Naive thymus-derived CD4-positive, alpha-beta T cell (primary cell): ENCODE data around the gene C5AR2. TPM values are rescaled to one million over a fixed set of nuclear protein-coding genes. Genes with fewer than 3 reads are reported as not detected.
"Not testable (repeated sequence)": the region's sequence is repeated elsewhere in the genome, so short reads cannot be mapped to it uniquely, and the experiment has no call there.

Experiments
- ATAC-seq: fragments of 150-1000 bp; cut with Tn5 transposase; 2 replicates; pipeline ENCODE4 v1.10.0; 2021; ENCODE audit warnings: mild to moderate bottlenecking, moderate library complexity
- CTCF ChIA-PET: fragments of 350-600 bp; sonication (Branson Sonifier 250); formaldehyde crosslinking; loops from one replicate; lab custom pipeline; 2021; ENCODE audit warnings: antibody characterized with exemption; lab: Charles Lee
- POLR2A ChIA-PET: fragments of 350-600 bp; sonication (Branson Sonifier 250); formaldehyde crosslinking; loops from one replicate; lab custom pipeline; 2021; ENCODE audit warnings: antibody characterized with exemption, inconsistent platforms; lab: Charles Lee
- DNase-seq, 9 donors: peaks; one replicate each; pipeline versions ENCODE4 v3.0.0 to v3.0.0-alpha.2; 2020 to 2022; ENCODE audit warnings: mixed read lengths in 1 of 9
- H3K27ac ChIP-seq: one replicate; pipeline ENCODE4 v1.7.0; 2013; ENCODE audit warnings: mild to moderate bottlenecking, low read depth, low read length, moderate library complexity
- H3K27me3 ChIP-seq, 2 donors: one replicate each; pipeline ENCODE4 v1.7.0; 2013; ENCODE audit warnings: low read length in 2 of 2, mild to moderate bottlenecking in 2 of 2, moderate library complexity in 2 of 2; ENCODE audit not compliant: control insufficient read depth in 2 of 2, insufficient read depth in 2 of 2
- H3K36me3 ChIP-seq, 3 experiments: 1 replicate in 2 of 3; 2 replicates in 1 of 3; pipeline ENCODE4 v1.7.0; 2013; ENCODE audit warnings: low read length in 3 of 3, mild to moderate bottlenecking in 3 of 3, moderate library complexity in 1 of 3; ENCODE audit not compliant: insufficient read depth in 3 of 3, control insufficient read depth in 2 of 3
- H3K4me1 ChIP-seq, 2 donors: one replicate each; pipeline ENCODE4 v1.7.0; 2013; ENCODE audit warnings: low read length in 2 of 2, mild to moderate bottlenecking in 2 of 2, moderate library complexity in 1 of 2; ENCODE audit not compliant: control insufficient read depth in 2 of 2, insufficient read depth in 2 of 2
- H3K4me3 ChIP-seq: 2 replicates; pipeline ENCODE4 v1.7.0; 2013; ENCODE audit warnings: mild to moderate bottlenecking, low read length
- H3K9me3 ChIP-seq, 3 experiments: 1 replicate in 2 of 3; 2 replicates in 1 of 3; pipeline ENCODE4 v1.7.0; 2013; ENCODE audit warnings: low read length in 3 of 3; ENCODE audit not compliant: control insufficient read depth in 2 of 3
- H3K27ac Mint-ChIP-seq, 9 donors: one replicate each; pipeline ENCODE4 v1.8.0; 2020 to 2022; ENCODE audit warnings: mixed read lengths in 9 of 9, mild to moderate bottlenecking in 8 of 9, moderate library complexity in 5 of 9, inconsistent platforms in 2 of 9
- H3K27me3 Mint-ChIP-seq, 5 donors: one replicate each; pipeline ENCODE4 v1.8.0; 2021 to 2022; ENCODE audit warnings: mixed read lengths in 5 of 5, mild to moderate bottlenecking in 1 of 5
- H3K36me3 Mint-ChIP-seq, 5 donors: one replicate each; pipeline ENCODE4 v1.8.0; 2020 to 2022; ENCODE audit warnings: mixed read lengths in 5 of 5, mild to moderate bottlenecking in 3 of 5, inconsistent platforms in 1 of 5
- H3K4me1 Mint-ChIP-seq, 7 donors: one replicate each; pipeline ENCODE4 v1.8.0; 2020 to 2022; ENCODE audit warnings: mixed read lengths in 7 of 7, mild to moderate bottlenecking in 3 of 7, inconsistent platforms in 1 of 7
- H3K4me3 Mint-ChIP-seq, 10 donors: one replicate each; pipeline ENCODE4 v1.8.0; 2020 to 2022; ENCODE audit warnings: mild to moderate bottlenecking in 10 of 10, mixed read lengths in 10 of 10, moderate library complexity in 6 of 10, inconsistent platforms in 2 of 10
- H3K9me3 Mint-ChIP-seq, 11 donors: one replicate each; pipeline ENCODE4 v1.8.0; 2020 to 2022; ENCODE audit warnings: mixed read lengths in 11 of 11, mild to moderate bottlenecking in 4 of 11, inconsistent platforms in 1 of 11, moderate library complexity in 1 of 11
- intact Hi-C, 2 donors: fragments of 100-400 bp; cut with micrococcal nuclease; formaldehyde crosslinking; loops; one replicate each; pipeline ENCODE4 v1.15.1; 2023
- polyA plus RNA-seq, 2 donors: library from polyadenylated mRNA; unstranded; fragments of 300-500 nt; fragmentation: Illumina TruSeq; gene quantifications; one replicate each; pipeline ENCODE4 v1.2.3, GENCODE V29; 2021
- total RNA-seq, 6 experiments: library from RNA in 5 of 6; stranded (reverse) in 5 of 6; gene quantifications; 1 replicate in 5 of 6; 2 replicates in 1 of 6; pipeline ENCODE4 v1.2.3 and lab custom pipeline; 2021 to 2026

The C5AR2 gene
- total and polyA plus RNA-seq, 7 experiments from 2014 or later, result 0.14 to 16.8 (median 0.34) TPM; not detected in 2

DNA sequence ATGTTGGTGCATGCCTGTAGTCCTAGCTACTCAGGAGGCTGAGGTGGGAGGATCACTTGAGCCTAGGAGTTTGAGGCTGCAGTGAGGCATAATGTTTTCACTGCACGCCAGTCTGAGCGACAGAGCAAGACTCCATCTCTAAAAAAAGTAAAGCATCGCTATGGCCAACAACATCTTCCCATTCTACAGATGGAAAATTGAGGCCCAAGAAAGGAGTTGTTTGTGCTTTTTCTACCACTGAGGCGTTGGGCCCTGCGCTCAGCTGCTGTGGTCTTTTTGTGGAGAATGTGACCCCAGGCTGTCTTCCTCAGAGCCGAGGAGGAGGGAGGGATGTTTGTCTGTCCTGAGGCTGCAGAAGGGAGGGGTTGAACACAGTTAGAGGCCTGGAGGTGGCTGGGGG, 485 bp upstream of the C5AR2 start:
- CTCF ChIA-PET, result no interaction called here
- Histone ChIP-seq H3K4me3 (no peak overlapping the region), H3K4me1 (peaks cover under 1 to 6% of the 10 kb centered on the region in 2 donors), H3K27me3 (no peaks in the 10 kb centered on the region), H3K36me3 (no peaks in the 10 kb centered on the region), H3K27ac (no peak overlapping the region), H3K9me3 (no peaks in the 10 kb centered on the region)
- Mint-ChIP-seq H3K27me3 (peaks cover 0 to 9% (median 2%) of the 10 kb centered on the region in 5 donors), H3K4me3 (no peak overlapping the region), H3K4me1 (peaks cover 2 to 11% (median 4%) of the 10 kb centered on the region in 7 donors), H3K9me3 (peaks cover 0 to 3% (median 0%) of the 10 kb centered on the region in 11 donors), H3K36me3 (no peaks in the 10 kb centered on the region), H3K27ac (no peak overlapping the region)
- intact Hi-C loops, result no loop called here
- POLR2A ChIA-PET, result interaction anchor here (0.6 kb wide), 1 partner anchor 10 kb away, joined by 3 read pairs; no protein-coding TSS in a partner anchor
- DNase-seq (no peak), ATAC-seq (no peak)

- H3K36me3 ChIP-seq, intact Hi-C loops, H3K4me3 ChIP-seq, H3K36me3 Mint-ChIP-seq, POLR2A ChIA-PET, H3K27ac ChIP-seq, H3K9me3 Mint-ChIP-seq, H3K27me3 Mint-ChIP-seq, H3K27me3 ChIP-seq, H3K4me1 ChIP-seq, H3K9me3 ChIP-seq: not testable (repeated sequence)
- H3K27ac Mint-ChIP-seq, result peak overlapping the region in 1 of 9 donors; percentile 80
- H3K4me3 Mint-ChIP-seq, result peak overlapping the region in 4 of 10 donors; percentile 13 to 41 (median 16)
- DNase-seq (peak in 1 of 9 donors; percentile 8), ATAC-seq (peak; percentile 85)
- H3K4me1 Mint-ChIP-seq, result peaks cover 9 to 16% (median 10%) of the 10 kb centered on the region in 7 donors
- CTCF ChIA-PET, result interaction anchor here (1.5 kb wide), 1 partner anchor 12 kb away, joined by 5 read pairs; the partner anchor contains the start of gene DHX34
Measured at GRCh38 chr19:47336765-47337718, 5.1 kb downstream of the C5AR2 start.

DNA sequence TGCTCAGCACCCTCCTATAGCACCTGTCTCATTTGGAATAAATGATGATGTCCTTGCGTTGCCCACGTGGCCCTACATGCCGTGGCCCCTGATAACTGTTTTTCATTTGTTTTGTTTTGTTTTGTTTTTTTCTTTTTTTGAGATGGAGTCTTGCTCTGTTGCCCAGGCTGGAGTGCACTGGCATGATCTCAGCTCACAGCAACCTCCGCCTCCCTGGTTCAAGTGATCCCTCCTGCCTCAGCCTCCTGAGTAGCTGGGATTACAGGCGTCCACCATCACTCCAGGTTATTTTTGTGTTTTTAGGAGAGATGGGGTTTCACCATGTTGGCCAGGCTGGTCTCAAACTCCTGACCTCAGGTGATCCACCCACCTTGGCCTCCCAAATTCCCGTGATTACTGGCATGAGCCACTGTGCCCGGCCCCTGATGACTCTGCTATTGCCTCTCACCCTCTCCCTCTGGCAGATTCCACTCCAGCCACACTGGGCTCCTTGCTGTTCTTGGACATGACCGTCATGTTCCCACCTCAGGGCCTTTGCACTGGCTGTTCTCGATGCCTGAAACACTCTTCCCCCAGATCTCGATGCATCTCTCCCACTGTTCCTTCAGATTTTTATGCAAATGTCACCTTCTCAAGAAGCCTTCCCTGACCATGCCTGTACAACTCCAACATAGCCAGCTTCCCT, 7.4 kb downstream of the C5AR2 start:
- Mint-ChIP-seq H3K4me3 (no peak overlapping the region), H3K36me3 (peaks cover 0 to 3% (median 0%) of the 10 kb centered on the region in 5 donors), H3K9me3 (no peaks in the 10 kb centered on the region), H3K27me3 (peaks cover 0 to 3% (median 0%) of the 10 kb centered on the region in 5 donors), H3K27ac (no peak overlapping the region), H3K4me1 (peaks cover 9 to 16% (median 10%) of the 10 kb centered on the region in 7 donors)
- ChIA-PET POLR2A (no interaction called here), CTCF (no interaction called here)
- ATAC-seq (no peak), DNase-seq (no peak)
- no peaks in the 10 kb centered on the region for H3K27me3 ChIP-seq
- H3K9me3 ChIP-seq, result no peaks in the 10 kb centered on the region
- H3K36me3 ChIP-seq, result no peaks in the 10 kb centered on the region
- H3K4me3 ChIP-seq, result no peak overlapping the region
- peaks cover 3 to 9% of the 10 kb centered on the region in 2 donors for H3K4me1 ChIP-seq
- H3K27ac ChIP-seq, result no peak overlapping the region
- intact Hi-C loops, result no loop called here

DNA sequence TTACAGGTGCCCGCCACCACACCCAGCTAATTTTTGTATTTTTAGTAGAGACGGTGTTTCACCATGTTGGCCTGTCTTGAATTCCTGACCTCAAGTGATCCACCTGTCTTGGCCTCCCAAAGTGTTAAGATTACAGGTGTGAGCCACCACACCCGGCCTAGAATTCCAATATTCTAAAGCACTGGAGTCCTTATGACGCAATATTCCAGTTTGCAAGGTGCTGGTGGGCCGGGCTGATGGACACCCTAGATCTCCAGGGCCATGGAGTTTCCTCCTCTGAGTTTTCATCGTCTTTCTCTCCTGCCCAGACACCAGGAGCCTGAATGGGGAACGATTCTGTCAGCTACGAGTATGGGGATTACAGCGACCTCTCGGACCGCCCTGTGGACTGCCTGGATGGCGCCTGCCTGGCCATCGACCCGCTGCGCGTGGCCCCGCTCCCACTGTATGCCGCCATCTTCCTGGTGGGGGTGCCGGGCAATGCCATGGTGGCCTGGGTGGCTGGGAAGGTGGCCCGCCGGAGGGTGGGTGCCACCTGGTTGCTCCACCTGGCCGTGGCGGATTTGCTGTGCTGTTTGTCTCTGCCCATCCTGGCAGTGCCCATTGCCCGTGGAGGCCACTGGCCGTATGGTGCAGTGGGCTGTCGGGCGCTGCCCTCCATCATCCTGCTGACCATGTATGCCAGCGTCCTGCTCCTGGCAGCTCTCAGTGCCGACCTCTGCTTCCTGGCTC, 8.7 kb downstream of the C5AR2 start:
- no peak for ATAC-seq
- Mint-ChIP-seq H3K4me1 (peaks cover 9 to 16% (median 9%) of the 10 kb centered on the region in 7 donors), H3K9me3 (no peaks in the 10 kb centered on the region), H3K27ac (no peak overlapping the region), H3K36me3 (peaks cover 0 to 3% (median 0%) of the 10 kb centered on the region in 5 donors), H3K27me3 (peaks cover 0 to 3% (median 0%) of the 10 kb centered on the region in 5 donors), H3K4me3 (no peak overlapping the region)
- Histone ChIP-seq H3K4me3 (no peak overlapping the region), H3K27ac (no peak overlapping the region), H3K36me3 (no peaks in the 10 kb centered on the region), H3K4me1 (peaks cover 3 to 9% of the 10 kb centered on the region in 2 donors), H3K9me3 (no peaks in the 10 kb centered on the region), H3K27me3 (no peaks in the 10 kb centered on the region)
- DNase-seq, result no peak
- intact Hi-C loops, result loop anchor here in 1 of 2 donors (10.0 kb wide), 1 partner anchor 1346 kb away; the partner anchor contains the start of gene CCDC61
- CTCF ChIA-PET, result interaction anchor here (0.8 kb wide), 1 partner anchor 8 kb away, joined by 3 read pairs; the partner anchor contains the start of gene DHX34
- POLR2A ChIA-PET, result no interaction called here

GRCh38 chr19:47341734-47342133, 9.8 kb downstream of the C5AR2 start:
- Histone ChIP-seq H3K36me3 (no peaks in the 10 kb centered on the region), H3K4me1 (peaks cover under 1% of the 10 kb centered on the region in 2 donors), H3K27ac (no peak overlapping the region), H3K4me3 (no peak overlapping the region), H3K27me3 (no peaks in the 10 kb centered on the region), H3K9me3 (no peaks in the 10 kb centered on the region)
- ATAC-seq (no peak), DNase-seq (no peak)
- H3K36me3 Mint-ChIP-seq, result peaks cover 0 to 3% (median 0%) of the 10 kb centered on the region in 5 donors
- ChIA-PET CTCF (interaction anchor here (0.6 kb wide), 2 partner anchors 86 to 1236 kb away, joined by 3 read pairs; no protein-coding TSS in a partner anchor), POLR2A (no interaction called here)
- peaks cover 1 to 5% (median 4%) of the 10 kb centered on the region in 7 donors for H3K4me1 Mint-ChIP-seq
- no peak overlapping the region for H3K4me3 Mint-ChIP-seq
- H3K27me3 Mint-ChIP-seq, result peaks cover 0 to 3% (median 0%) of the 10 kb centered on the region in 5 donors
- intact Hi-C loops, result loop anchor here in 1 of 2 donors (10.0 kb wide), 1 partner anchor 1347 kb away; the partner anchor contains the start of gene CCDC61
- H3K27ac Mint-ChIP-seq, result no peak overlapping the region
- no peaks in the 10 kb centered on the region for H3K9me3 Mint-ChIP-seq
